ENCODE measurements around the gene APBB1.

The APBB1 gene

DNA sequence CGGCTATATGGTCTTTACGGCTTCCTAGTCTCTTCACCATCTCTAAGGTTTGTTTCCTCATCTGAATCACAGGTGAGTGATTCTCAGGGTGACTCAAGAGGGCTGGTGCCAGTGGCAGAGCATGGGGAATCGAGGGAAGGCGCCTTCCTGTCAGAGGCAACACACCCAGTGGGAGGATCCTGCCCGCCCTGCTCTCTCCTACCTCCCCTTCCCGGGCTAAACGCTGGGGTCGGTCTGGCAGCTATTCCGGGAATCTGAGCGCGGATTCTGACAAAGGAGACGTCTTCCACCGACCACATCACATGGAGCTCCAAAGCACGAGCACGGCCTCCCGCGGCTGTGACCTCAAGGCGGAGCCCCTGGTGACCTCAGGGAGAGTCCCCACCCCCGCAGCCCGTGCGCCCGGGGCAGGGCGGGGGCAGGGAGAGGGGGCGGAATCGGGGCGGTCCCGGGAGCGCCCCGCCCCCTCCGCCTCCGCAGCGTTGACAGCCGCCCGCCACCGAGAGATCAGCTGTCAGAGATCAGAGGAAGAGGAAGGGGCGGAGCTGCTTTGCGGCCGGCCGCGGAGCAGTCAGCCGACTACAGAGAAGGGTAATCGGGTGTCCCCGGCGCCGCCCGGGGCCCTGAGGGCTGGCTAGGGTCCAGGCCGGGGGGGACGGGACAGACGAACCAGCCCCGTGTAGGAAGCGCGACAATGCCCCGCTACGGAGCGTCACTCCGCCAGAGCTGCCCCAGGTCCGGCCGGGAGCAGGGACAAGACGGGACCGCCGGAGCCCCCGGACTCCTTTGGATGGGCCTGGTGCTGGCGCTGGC, 28.8 kb downstream of the APBB1 start, which contains the start of gene SMPD1:
Gene SMPD1 (plus strand): TSS at position 570 of the 813 bp plus-strand sequence. CDS start 125 bp downstream, at position 695.
- DNase-seq, result peak; percentile 97

DNA sequence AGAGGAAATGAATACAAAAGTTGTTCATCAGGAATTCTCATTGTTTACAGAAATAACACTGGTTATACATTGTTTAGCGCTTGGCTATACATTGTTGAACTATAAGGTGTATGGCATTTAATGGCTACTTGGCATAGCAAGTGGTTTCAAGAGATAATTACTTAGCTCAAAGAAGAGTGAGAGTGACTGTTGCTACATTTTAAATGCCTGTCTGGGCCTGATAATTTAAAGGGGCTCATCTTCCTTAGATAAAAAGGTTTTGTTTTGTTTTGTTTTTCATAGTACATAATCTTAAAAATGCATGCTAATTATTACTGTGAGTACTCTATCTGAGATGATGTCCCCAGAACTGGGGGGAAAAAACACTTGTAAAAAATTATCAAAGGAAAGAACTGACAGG, 30.1 kb downstream of the APBB1 start:
- no peak for DNase-seq

DNA sequence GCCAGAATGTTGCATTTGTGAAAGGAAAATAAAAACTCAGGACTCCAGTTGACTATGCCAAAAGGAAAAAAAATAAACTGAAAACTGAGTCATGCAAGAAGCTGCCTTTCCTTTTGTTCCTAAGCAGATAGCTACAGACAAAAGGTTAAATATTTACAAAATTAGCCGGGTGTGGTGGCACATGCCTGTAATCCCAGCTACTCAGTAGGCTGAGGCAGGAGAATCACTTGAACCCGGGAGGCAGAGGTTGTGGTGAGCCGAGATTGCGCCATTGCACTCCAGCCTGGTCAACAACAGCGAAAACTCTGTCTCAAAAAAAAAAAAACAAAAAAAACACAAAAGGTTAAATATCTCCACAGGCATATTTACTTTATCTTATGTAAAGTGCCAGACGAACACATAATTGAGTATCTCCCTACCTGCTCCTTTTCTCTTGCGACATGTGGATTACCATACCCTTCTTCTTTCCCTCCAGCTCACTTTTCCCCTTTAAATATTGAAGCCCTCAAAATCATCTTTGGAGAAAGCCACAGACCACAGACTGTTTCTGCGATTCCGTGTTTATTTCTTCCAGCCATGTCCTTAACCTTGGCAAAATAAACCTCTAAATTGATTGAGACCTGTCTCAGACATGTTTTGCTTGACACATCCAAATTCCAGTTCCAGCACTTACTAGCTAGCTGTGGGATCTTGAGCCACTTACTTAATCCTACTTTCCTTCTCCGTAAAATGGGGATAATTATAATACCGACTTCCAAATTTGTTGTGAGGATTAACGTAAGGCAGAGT, 30.9 kb downstream of the APBB1 start:
- DNase-seq, result no peak

DNA sequence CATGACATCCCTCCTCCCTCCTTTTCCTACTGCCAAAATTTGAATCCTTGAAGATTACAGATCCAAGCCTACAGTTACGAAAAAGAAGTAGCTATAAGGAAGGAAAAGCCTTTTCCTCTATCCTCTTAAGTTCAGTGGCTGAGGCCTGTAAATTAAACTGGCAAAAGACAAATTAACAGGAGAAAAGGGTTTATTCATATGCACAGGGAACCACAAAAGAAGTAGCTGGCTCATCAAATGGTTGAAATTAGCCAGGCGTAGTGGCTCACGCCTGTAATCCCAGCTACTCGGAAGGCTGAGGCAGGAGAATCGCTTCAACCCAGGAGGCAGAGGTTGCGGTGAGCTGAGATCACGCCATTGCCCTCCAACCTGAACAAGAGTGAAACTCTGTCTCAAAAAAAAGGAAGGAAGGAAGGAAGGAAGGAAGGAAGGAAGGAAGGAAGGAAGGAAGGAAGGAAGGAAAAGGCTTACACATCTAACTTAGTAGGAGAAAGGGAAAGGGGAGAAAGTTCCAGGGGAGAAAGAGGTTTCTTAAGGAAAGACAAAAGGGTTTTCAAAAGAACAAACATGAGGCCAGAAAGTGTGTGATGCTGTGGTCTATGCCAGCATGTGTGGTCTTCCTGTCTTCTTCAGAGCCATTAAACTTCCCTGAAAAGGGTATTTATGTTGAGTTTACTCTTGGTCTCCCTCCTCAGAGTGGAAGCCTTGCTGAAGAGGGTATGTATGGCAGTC, 33.7 kb downstream of the APBB1 start:
- DNase-seq, result no peak

DNA sequence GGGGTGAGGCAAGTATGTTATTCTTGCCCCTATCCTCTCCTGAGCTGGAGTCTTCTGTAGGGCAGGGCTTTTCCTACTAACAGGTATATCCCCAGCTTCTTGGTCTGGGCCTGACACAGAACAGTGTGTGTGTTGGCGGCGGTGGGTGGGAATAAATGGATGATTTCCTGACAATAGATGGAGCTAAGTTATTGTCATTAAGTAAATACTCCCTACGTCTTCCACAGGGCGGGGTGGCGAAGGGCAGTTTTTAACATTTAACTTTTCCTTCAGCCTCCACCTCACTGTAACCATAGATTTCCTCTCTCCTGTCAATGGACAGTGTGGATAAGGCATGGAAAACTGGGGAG, 40.3 kb downstream of the APBB1 start:
- DNase-seq, result no peak

DNA sequence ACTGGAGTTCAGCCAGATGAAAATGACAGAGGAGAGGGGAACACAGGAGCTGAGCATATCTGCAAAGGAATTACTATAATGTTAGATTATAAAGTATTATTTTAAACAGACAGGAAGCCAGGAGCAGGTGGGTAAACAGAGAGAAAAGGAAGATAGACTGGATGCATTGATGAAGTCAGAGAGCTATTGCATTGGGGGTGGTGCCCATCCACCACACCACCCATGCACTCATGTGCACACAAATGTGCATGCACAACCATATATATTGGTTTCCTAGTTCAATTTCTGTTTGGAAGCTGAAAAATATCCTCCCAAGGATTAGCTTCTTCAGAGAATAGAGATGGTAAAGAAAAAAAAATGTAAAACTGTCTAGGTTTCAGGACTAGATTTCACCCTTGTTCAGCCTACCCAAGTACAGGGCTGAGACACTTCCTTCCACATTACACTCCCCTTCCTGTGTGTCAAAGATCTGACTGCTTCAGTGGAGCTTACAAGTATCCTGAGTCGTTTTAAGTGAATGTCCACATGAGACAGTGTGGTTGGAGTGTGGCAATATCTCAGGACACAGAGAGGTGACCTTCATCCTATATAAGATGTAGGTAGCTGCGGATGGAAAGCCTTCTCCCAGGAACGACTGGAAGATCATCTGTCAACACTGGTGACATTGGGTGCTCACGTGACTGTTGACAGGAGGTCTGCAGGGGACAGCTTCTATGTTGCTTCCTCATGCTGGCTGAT, 40.8 kb downstream of the APBB1 start:
- DNase-seq, result no peak

DNA sequence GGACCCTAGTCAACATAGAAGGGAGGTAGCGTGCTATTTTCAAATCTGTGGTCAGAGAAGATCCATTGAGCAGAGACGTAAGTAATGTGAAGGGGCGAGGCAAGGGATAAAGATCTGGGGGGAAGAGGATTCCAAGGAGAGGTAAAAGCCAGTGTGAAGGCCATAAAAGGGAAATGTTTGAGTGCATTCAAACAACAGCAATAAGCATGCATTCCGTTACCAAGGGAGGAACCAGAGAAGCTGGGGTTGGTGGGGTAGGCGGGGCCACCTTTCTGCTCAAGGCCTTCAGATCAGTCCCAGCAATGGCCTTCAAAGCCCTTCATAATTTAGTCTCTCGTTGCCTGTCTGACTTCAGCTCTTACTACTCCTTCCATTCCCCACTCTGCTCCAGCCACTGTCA, 47.1 kb downstream of the APBB1 start:
- DNase-seq, result no peak

DNA sequence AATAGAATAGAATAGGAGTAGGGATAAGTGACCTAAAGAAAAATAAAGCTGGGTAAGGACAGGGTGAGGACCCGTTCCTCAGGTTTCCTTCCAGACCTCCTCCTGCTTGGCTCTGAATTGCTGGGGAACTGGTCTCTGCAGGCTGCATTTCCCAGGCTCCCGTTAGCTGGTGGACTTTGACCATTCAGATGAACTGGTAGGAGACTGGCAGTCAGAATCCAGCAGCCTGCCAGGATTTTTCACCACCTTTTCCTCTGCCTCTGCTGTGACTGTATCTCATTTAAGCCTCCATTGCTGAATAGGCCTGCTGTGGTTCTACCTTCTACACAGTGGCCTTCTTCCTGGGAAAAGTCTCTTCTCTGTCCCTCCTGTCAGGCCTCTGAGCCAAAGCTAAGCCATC, 53.2 kb downstream of the APBB1 start:
- no peak for DNase-seq

DNA sequence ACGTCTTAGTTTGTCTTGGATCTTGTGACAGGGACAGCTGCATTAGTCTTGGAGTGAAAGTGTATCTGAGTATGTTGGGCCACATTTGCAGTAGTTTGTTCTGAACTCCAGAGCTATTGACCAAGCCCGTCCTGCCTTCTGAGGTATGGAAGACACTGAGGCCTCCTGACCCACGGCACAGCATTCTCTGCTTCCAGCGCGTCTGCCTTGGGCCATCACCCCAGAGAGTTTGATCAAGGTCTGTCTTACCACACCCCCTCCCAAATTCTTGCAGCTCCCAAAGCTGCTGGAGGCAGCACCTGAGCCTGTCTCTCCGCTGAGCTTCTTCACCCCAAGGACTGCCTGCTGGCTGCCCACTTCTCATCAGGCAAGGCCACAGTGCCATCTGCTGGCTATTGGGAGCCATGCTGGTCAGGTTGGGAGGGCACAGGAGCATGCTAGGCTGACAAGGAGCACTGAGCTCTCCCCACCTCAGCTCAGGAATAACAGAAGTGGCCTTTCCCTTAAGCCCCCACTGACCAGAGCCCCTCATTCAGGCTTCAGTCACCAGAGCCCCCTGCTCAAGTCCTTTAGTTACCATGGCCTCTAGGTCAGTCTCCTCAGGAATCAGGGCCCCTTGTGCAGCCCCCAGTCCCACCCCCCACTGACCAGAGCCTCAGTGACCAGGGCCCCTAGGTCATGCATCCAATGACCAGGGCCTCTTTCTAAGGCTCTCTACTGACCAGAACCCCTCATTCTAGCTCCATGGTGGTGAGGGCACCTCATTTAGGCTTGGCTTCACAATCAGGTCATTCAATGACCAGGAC, 55.8 kb downstream of the APBB1 start:
- DNase-seq, result peak; percentile 56

DNA sequence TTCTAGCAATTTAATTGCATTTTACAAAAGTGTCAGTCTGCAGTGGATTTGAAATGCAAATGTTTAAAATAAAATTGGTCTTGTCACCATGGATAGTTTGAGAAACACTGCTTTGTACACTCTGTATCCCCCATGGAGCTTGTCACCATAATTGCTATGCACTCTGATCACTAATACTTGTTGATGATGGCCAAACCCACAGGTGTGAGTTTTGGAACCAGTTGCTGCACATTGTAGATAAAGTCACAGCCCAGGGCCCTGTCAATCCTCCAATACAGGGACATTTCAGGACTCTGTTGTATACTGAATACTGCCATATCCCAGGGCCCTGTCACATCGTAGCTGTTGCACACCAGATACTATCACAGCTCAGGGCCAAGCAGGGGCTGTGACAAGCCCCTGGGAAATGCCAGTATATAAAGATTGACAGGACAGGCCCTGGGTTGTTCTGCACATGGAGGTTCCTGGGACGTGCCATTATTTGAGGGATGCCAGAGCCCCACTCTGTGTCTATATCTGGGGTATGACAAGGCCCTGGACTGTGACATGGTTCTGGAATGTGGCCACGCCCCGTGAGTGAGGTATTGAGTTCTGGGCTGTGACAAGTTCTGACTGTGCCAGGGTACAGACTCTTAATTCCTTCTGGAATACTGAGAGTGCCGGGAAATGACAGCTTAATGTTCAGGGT, 56.6 kb downstream of the APBB1 start:
- DNase-seq, result no peak

DNA sequence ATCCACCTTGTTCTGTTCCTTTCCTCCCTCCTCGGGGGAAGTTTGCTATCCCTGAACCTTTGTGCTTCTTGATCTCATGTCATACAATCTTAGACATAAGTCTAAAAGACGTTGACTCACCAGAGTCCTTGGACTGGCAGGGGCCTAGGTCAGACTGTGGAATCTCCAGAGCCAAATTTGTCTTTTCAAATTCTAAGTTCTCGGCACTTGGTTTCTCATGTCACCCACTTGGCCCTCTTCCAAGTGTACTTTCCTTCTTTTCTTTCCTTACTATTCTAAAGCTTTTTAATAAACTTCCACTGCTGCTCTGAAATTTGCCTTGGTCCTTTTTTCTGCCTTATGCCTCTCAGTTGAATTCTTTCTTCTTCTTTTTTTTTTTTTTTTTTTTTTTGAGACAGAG, 58.7 kb downstream of the APBB1 start:
- no peak for DNase-seq

DNA sequence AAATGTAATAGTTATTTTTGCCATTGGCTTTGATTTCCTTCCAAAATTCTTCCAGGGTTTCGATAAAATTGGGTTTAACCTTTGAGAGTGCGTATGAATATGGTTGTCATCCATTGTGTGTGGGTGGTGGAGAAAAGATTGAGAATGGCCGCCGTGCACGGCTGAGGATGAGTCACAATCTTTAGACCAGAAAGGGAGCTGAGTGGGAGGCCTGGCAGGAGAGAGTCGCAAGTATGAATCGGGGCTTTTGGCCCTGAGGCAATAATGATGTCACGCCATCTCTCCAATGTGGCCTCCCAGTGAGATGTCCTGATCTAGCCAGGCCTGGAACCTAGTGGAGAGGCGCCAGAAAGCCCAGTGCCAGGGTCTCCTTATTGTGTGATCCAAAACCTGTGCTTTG, 61.7 kb downstream of the APBB1 start:
- DNase-seq, result no peak

DNA sequence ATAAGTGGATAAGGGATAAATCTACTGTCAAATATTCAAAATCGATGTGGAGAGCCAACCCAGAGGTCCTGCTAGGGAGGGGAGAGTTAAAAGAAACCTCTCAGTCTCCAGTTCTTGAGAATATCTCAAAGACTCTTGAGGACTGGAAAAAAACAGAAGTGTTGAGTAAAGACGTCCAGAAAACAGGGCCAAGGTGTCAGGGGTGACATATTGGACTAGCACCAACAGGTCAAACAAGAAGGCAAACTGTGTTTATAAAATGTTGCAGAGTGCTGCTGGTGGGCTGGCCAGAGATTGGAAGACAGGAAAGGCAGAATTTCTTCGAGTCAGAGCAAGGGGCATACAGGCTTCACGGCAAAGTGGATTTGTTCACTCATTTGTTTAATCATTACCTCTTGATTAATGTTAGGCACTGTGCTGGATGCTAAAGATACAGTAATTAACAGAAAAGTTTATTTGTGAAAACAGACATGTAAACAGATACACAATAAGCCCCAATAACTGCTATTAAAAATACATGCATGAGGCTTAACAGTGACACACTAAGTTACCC, 62.3 kb downstream of the APBB1 start:
- no peak for DNase-seq

DNA sequence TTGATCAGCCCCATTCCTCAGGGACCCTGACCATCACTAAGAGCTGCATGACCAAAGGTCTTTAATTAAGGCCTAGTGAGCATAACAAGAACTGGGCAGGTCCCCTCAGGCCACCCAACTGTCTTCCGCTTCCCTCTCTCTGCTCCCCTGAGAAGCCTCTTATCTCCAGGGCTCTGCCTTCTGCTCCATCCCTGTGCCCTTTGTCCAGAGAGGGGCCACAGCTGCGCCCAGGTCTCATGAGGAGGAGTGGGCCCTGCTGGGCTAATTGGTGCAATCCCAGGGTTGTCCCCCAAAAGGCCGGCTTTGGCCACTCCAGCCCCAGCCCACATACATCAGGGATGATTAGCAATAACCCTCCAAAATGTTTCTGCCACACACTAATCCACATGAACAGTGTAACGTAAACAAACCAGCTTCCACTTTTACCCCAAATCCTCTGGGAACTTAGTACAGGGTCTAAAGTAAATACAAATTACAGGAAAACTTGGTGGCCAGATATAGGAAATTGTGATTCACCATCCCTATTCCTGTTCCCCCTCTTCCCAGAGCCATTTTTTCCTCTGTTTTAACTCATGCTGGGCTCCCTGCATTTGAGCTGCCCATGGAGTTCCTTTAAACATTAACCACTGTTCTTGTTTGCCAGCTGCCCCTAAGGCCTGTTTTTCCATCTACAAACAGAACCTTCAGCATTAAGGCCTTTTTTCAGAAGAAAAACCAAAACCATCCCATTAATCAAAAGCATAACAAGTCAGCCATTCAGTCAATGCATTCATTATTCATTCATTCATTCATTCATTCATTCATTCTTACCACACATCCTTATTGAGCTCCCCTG, 64.0 kb downstream of the APBB1 start:
- DNase-seq, result no peak

DNA sequence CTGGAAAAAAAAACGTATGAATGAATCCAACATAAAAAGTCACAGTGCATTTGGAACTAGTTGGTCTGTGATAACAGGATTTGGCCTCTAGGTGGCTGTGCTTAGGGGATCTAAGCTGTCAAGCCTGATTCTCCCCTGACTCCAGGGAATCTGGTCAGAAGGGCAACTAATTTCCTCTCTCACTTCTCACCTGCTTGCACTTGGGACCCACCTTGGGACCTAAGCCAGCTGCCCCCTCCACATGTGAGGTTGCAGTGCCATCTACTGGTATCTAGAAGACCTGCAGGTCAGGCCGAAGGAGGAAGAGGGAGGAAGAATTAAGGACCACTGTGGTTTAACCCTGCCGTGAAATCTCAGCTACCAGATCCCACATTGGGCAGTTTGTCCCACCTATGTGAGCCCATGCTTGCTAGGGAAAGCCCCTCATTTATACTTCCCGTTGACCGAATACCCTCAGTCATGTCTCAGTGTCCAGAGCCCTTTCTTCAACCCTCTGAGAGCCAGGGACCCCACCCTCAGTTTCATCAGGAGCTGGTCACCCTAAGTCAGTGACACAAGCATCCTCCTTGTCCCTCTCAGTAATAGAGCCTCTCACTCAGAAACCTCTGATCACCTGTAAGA, 65.4 kb downstream of the APBB1 start:
- DNase-seq, result peak; percentile 46

DNA sequence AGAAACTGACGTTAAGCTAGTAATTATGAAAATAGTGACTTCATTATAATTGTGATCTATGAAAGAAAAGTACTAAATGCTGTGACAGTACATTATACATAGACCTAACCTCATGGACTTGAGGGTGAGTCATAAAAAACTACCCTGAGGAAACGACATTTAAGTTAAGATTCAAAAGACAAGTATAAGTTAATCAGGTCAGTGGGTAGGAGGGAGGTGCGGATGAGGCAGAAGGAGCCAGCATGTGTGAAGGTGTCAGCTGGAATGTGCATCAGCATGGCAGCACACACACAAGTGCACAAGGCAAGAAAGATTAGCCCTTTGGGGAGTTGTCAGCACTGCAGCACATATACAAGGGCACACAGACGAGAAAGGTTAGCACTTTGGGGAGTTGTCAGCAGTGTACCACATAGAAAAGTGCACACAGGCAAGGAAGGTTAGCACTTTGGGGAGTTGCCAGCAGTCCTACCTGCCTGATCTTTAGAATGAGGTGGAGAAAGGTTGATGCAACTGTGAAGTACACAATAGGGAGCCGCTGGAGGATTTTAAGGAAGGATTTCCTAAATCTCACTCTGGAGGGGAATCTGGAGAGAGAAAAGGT, 67.0 kb downstream of the APBB1 start:
- no peak for DNase-seq

DNA sequence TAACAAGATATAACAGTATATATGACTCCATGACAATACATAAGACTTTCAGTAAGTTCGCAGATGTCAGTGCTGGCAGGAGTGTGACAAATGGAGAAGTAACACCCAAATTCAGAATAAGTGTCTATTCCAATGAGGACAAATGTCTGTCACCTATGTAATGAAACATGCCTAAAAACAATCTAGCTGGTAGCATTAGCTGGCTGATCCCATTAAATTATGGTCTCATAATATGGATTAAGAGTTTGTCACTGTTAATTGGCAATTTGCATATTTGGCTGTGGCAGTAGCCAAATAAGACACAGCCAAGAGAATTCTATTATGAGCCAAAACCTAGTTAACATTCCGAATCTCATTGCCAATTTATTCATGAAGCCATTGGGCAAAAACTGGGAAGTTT, 68.4 kb downstream of the APBB1 start:
- no peak for DNase-seq

DNA sequence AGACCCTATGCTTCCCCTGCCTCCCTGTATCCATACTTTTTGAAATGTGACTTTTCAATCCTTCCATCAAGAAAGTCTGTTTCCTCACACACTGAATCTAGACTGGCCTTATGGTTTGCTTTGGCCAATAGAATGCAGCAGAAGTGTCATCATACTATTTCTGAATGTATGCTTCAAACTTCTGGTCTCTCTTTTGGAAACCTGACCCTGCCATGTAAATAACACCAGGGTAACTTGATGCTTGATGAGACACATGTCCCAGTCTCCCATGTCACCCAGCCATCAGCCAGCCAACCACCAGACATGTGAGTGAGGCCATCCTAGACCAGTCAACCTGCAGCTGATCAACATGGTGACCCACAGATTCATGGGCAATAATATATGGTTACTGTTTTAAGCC, 68.9 kb downstream of the APBB1 start:
- DNase-seq, result no peak

DNA sequence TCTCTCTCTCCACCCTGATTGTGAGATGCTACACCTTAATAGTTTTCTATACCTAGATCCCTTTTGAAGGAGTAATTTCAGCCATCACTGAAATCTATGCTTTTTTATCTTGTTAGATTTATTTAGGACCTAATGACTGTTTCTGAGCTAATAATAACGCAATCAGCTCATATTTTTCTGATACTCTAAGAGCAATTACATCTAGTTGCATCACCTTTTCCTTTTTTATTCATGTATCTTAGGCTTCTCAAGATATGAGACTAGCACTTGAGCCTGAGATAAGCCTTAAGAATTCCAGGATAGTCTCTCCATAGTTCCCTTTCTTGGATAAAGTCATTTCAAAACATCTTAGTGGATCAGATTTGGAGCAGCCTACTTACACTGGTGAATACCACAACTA, 73.5 kb downstream of the APBB1 start:
- DNase-seq, result no peak
